ENCODE results near the gene KRT20. TPM values are rescaled to one million over a fixed set of nuclear protein-coding genes. Genes with fewer than 3 reads are reported as not detected.

The KRT20 gene
- total and polyA plus RNA-seq, 2 of the 8 experiments (the other 6 are each of a cell fraction or from before 2014, with no cell fraction given): not detected

- TF ChIP-seq CHD7 (IDR thresholded peaks at IDR 0.05; ENCODE audit: insufficient replicate concordance, low read length): no peak
- TF ChIP-seq EGR1 (IDR thresholded peaks at IDR 0.05; ENCODE audit: borderline replicate concordance, low read depth, low read length): no peak
- TF ChIP-seq, protein P1, sequence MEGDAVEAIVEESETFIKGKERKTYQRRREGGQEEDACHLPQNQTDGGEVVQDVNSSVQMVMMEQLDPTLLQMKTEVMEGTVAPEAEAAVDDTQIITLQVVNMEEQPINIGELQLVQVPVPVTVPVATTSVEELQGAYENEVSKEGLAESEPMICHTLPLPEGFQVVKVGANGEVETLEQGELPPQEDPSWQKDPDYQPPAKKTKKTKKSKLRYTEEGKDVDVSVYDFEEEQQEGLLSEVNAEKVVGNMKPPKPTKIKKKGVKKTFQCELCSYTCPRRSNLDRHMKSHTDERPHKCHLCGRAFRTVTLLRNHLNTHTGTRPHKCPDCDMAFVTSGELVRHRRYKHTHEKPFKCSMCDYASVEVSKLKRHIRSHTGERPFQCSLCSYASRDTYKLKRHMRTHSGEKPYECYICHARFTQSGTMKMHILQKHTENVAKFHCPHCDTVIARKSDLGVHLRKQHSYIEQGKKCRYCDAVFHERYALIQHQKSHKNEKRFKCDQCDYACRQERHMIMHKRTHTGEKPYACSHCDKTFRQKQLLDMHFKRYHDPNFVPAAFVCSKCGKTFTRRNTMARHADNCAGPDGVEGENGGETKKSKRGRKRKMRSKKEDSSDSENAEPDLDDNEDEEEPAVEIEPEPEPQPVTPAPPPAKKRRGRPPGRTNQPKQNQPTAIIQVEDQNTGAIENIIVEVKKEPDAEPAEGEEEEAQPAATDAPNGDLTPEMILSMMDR (IDR thresholded peaks at IDR 0.05; ENCODE audit: control extremely low read depth in 1 of 3, insufficient read depth in 1 of 3, low read depth in 1 of 3, low read length in 3 of 3): no peak
- no peak for TF ChIP-seq USF2 (IDR thresholded peaks at IDR 0.05; ENCODE audit: low read length)
- TF ChIP-seq HDAC2 (IDR thresholded peaks at IDR 0.05; ENCODE audit: borderline replicate concordance in 1 of 2, low read depth in 2 of 2, low read length in 2 of 2): no peak
- TF ChIP-seq RAD21 (IDR thresholded peaks at IDR 0.05 in 1 of 2, conservative IDR thresholded peaks at IDR 0.05 in 1 of 2; ENCODE audit: low read depth in 2 of 2, low read length in 2 of 2): no peak
Measured at GRCh38 chr17:40844671-40845107, 40.4 kb downstream of the KRT20 start (continued).
